Right lung (tissue), 5 donors: ENCODE data around the gene TLN1. TPM values are rescaled to one million over a fixed set of nuclear protein-coding genes. Genes with fewer than 3 reads are reported as not detected.

Source experiments
- polyA plus RNA-seq, 5 donors: library from polyadenylated mRNA; unstranded; fragments of 120-200 nt; gene quantifications; one replicate each; pipeline versions ENCODE4 v1.2.1 to v1.2.3, GENCODE V29; 2013; ENCODE audit warnings: inconsistent platforms in 1 of 5, low replicate concordance in 1 of 5; ENCODE audit not compliant: insufficient read length in 5 of 5, insufficient read depth in 1 of 5

Gene TLN1
- polyA plus RNA-seq, 5 donors, result 116 to 198 (median 132) TPM

Other genes with a start within 250 kb of the TLN1 start
- gene RUSC2, start 242.1 kb downstream of the TLN1 start, polyA plus RNA-seq, result 10 to 100 TPM; 13.9 to 21.0 (median 17.1) TPM
- 10 to 100 TPM; 26.0 to 48.7 (median 41.7) TPM for gene TESK1, start 126.9 kb downstream of the TLN1 start, polyA plus RNA-seq
- 1 to 10 TPM; 2.5 to 3.9 (median 3.4) TPM for gene CD72, start 113.8 kb downstream of the TLN1 start, polyA plus RNA-seq
- gene SIT1, start 81.3 kb downstream of the TLN1 start, polyA plus RNA-seq, result under 1 TPM; 0.40 to 0.60 (median 0.50) TPM
- gene RMRP, start 74.2 kb downstream of the TLN1 start, polyA plus RNA-seq, result 1 to 10 TPM in 1 of 5 donors, not detected in 4; 4.1 TPM
- 10 to 100 TPM in 2 of 5 donors, 1 to 10 TPM in 3; 9.3 to 22.5 (median 9.8) TPM for gene CCDC107, start 73.9 kb downstream of the TLN1 start, polyA plus RNA-seq
- gene ARHGEF39, start 67.0 kb downstream of the TLN1 start, polyA plus RNA-seq, result 10 to 100 TPM in 3 of 5 donors, 1 to 10 TPM in 2; 6.6 to 19.7 (median 10.9) TPM
- 1 to 10 TPM in 3 of 5 donors, under 1 TPM in 2; 0.51 to 1.3 (median 1.1) TPM for gene CA9, start 58.3 kb downstream of the TLN1 start, polyA plus RNA-seq
- gene TPM2, start 42.3 kb downstream of the TLN1 start, polyA plus RNA-seq, result 100 to 1,000 TPM; 149 to 645 (median 181) TPM
- 10 to 100 TPM; 35.4 to 41.6 (median 37.4) TPM for gene CREB3, start 471 bp upstream of the TLN1 start, polyA plus RNA-seq
- 100 to 1,000 TPM in 1 of 5 donors, 10 to 100 TPM in 4; 85.0 to 106 (median 95.5) TPM for gene GBA2, start 17.0 kb upstream of the TLN1 start, polyA plus RNA-seq
- gene RGP1, start 17.1 kb upstream of the TLN1 start, polyA plus RNA-seq, result 10 to 100 TPM; 23.9 to 29.3 (median 25.3) TPM
- gene MSMP, start 22.1 kb upstream of the TLN1 start, polyA plus RNA-seq, result 1 to 10 TPM in 1 of 5 donors, under 1 TPM in 2, not detected in 2; 0.53 to 1.4 (median 0.55) TPM
- 10 to 100 TPM; 40.4 to 54.2 (median 47.0) TPM for gene NPR2, start 59.4 kb upstream of the TLN1 start, polyA plus RNA-seq
- gene SPAG8, start 80.1 kb upstream of the TLN1 start, polyA plus RNA-seq, result 10 to 100 TPM in 4 of 5 donors, 1 to 10 TPM in 1; 8.7 to 12.5 (median 10.7) TPM
- gene HINT2, start 82.8 kb upstream of the TLN1 start, polyA plus RNA-seq, result 10 to 100 TPM; 29.1 to 42.3 (median 33.5) TPM
- gene FAM221B, start 96.5 kb upstream of the TLN1 start, polyA plus RNA-seq, result 1 to 10 TPM in 1 of 5 donors, under 1 TPM in 4; 0.48 to 1.0 (median 0.54) TPM
- 10 to 100 TPM; 21.3 to 31.5 (median 27.1) TPM for gene TMEM8B, start 97.0 kb upstream of the TLN1 start, polyA plus RNA-seq
- under 1 TPM in 2 of 5 donors, not detected in 3; 0.13 to 0.27 TPM for gene OR13J1, start 138.2 kb upstream of the TLN1 start, polyA plus RNA-seq
- gene HRCT1, start 174.0 kb upstream of the TLN1 start, polyA plus RNA-seq, result under 1 TPM; 0.58 to 0.87 (median 0.71) TPM
- gene SPAAR, start 177.3 kb upstream of the TLN1 start, polyA plus RNA-seq, result 1 to 10 TPM; 2.6 to 4.2 (median 3.5) TPM
- not detected for gene OR2S2, start 226.0 kb upstream of the TLN1 start, polyA plus RNA-seq